HG02943 (cell line): ENCODE results near the gene FCRL5.
"Not testable (repeated sequence)": the region's sequence is repeated elsewhere in the genome, so short reads cannot be mapped to it uniquely, and the experiment has no call there.

Experiments
- ATAC-seq: cut with Tn5 transposase; IDR thresholded peaks from one replicate; pipeline ENCODE4 v1.9.1; 2021; ENCODE audit warnings: mild to moderate bottlenecking, low read depth, moderate library complexity; ENCODE audit not compliant: unreplicated experiment

Gene FCRL5

GRCh38 chr1:157551694-157552693 is at the start of gene FCRL5:
Gene FCRL5, minus strand, starts transcription at chr1:157552515. Its CDS starts 153 bp downstream, at chr1:157552362.
- ATAC-seq: no peak

DNA sequence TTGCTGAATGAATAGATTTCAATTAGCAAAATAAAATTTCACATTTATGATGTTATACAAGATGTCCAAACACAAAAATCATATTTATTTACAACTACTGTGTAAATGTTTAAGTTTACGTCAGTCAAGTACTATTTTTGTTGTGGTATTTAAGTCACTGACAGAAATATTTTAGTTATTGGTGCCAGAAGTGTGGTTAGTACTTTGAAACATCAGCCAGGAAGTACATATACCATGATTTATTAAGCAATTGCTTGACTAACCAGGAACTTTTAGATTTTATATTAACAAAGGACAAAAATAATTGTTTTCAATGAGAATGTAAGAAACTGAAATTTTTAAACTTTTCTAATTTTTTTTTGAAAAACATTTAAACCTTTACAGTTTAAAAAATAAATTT is 47.9 kb upstream of the FCRL5 start:
- no peak for ATAC-seq

DNA sequence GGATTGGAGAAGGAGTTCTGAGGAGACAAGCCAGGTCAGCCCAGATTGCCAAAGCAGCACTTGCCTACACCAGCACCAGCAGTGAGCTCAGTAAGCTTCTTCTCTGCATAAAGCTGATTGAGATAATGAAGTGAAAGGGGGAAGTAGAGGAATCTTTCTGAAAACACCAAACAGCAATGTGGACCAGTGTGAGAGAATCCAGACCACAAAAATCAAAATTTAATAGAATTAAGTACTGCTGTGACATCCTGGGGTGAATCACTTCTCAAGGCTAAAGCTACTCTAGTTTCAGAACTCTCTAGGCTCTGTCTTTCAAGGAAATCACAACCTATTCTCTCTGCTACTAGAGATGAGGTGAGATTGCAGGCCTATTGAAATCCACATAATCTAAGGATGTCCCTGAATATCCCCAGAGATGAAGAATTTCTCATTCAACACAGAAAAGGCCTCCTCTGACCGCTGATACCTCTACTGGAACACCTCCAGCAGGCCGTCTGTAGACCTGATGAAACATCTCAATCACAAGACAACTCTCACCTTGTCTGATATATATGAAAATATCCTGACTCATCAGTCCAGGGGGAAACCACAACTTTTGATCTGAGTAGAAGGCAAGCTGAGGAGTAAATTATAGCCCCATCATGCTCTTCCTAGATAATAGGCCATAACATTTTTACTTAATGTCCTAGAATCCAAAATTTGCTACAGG is 45.8 kb upstream of the FCRL5 start, which contains the start of gene FCRL4:
Gene FCRL4 (minus strand): TSS at position 127 of the 709 bp plus-strand sequence. CDS start 141 bp downstream, outside the sequence.
- ATAC-seq: peak; percentile 61

- ATAC-seq: no peak
Measured at GRCh38 chr1:157596384-157596783, 44.1 kb upstream of the FCRL5 start.

GRCh38 chr1:157595356-157595755 is 43.0 kb upstream of the FCRL5 start:
- peak; percentile 61 for ATAC-seq

GRCh38 chr1:157585984-157586383 is 33.7 kb upstream of the FCRL5 start:
- ATAC-seq: no peak

DNA sequence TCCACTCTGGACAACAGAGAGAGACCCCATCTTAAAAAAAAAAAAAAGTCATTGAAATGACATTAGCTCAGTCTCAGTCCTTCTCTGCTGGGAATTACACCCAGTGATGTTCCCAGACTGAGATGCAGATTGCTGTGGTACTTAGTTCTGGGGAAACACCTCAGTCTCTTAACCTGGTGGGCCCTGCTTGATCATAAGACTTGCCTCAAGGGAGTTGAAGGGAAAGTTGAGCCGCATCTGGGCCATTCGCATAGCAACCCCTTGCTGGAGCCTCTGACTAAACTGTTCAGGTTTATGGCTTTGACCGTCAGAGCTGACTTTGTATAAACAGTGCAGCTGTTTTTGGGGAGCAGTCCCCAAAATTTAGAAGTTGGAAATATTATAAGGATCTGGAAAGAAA is 32.2 kb upstream of the FCRL5 start:
- no peak for ATAC-seq

DNA sequence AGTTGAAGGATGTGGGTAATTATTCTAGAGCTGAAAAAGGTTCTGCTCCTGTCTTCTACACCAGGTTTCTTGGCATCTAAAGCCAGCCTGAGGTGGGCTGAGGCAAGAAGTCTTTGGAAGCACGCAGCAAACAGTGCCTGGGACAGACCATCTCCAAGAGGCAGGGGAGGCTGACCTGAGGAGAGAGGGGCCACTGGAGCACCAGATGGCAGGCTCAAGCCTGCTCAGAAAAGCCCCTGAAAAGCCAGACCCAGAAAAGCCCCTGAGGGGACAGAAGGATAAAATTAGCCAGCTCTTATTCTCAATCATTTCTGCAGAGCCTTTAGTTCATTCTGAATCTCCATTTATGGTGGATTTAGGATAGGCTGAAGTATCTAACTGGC is 28.5 kb upstream of the FCRL5 start:
- no peak for ATAC-seq

DNA sequence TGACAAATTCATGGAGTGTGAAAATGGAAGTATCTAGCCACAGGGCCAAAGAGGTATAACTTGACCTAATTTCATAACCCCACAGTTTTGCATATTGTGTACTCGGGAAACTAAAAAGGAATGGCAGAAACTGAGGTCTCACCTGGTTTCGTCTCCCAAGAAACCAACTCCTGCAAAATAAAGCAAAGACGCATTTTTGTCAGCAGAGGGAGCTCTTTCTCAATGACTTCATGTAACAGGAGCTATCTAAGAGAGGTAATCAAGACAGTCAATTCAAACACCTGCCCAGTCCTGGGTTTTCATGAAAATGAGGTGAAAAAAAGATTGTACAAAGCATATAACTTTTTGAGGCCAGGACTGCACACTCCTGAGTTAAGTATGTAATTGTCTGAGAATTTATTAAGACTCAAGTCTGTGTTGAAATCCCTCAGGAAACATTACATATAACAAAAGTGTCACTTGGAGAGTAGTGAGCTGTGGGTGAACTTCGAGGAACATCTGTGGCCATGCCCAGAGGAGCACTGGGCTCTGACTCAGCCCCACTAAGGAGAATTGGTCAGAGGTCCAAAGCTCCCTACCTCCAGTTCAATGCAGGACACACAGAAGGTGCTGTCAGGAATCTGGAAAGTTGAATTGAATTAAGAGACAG is 28.0 kb upstream of the FCRL5 start:
- no peak for ATAC-seq

DNA sequence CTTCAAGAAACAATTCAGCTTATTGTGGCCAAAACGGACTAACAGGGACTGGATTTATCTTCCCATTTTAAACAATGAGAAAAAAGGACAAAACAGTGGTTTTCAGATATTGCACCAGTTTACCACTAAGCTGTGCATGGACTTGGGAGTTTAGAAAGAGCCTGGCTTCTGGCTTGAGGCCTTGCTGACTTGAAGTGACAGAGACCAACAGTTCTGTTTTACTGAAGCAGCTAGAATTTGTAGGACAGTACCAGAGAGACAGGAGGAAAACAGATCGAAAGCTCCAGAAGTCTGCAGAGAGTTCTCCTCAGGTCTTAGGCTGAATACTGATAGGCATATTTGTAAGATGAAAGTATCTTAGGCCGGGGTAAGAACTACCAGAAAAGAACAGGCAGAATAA is 25.1 kb upstream of the FCRL5 start:
- no peak for ATAC-seq

DNA sequence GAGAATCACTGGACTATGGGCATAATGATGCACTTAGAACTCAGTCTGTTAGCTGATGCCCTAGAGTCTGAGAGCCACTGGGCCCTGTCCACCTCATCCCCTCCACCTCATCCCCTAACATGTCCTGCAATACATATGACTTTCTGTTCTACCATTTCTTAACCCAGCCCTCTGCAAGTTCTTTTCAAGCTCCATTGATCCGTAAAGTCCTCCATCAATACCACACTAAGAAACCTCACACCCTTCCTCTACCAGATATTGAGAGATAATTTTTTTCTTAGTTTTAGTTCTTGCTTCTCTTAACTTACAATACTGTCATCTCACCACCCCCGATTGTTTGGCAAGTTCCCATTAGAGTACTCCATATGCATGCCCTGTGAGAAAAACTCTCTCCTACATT is 23.4 kb upstream of the FCRL5 start:
- ATAC-seq: no peak

DNA sequence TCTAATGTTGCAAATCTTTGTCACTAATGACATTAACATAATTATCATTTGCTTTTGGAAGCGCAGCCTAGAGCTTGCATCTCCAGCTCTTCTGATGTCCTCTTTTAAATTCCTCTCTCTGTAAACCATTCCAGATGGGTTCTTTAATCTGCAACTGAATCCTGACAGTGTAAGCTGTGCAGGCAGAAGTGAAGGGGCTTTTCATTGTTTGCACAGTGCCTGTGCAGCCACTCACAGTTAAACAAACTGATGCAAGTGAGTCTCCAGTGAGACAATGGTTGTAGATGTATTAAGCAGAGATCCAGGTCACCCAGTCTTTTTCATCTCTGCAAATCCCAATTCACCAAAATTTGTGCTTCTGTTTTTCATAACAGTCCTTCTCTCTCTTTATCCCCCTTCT is 22.5 kb upstream of the FCRL5 start:
- no peak for ATAC-seq

GRCh38 chr1:157566484-157567300 is 14.4 kb upstream of the FCRL5 start:
- ATAC-seq: no peak

- no peak for ATAC-seq
Measured at GRCh38 chr1:157562515-157562914, 10.2 kb upstream of the FCRL5 start.

DNA sequence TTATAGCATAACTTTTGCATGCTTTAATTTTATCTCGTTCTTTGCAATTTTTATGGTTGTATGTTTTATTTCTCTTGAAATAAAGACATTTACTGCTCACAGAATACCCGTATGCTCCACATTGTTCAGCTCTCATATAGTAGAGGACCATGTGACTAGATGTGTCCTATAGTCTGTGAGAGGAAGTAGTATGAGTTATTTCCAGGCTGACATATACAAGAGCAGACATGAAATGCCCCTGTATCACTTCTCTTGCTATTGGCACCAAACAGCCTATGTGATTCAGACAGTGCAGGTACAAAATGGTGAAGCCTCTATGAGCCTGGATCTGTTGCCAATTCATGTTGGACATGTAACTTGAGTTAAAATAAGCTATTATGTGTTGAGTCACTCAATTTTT is 5.8 kb upstream of the FCRL5 start:
- ATAC-seq: no peak

DNA sequence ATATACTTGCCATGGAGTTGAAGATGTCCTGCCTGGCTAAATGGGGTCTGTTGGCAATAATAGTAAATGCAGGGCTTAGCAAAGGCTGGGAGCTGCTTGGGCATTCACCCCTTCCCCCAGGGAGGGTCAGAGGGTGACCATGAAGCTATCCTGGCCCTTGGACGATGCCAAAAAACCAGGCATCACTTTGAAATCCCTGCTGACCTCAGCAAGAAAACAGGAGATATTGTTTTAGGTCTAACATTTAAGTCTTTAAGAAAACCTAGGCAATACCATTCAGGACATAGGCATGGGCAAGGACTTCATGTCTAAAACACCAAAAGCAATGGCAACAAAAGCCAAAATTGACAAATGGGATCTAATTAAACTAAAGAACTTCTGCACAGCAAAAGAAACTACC is 4.2 kb downstream of the FCRL5 start:
- ATAC-seq: not testable (repeated sequence)

GRCh38 chr1:157542676-157543075 is 9.6 kb downstream of the FCRL5 start:
- no peak for ATAC-seq

DNA sequence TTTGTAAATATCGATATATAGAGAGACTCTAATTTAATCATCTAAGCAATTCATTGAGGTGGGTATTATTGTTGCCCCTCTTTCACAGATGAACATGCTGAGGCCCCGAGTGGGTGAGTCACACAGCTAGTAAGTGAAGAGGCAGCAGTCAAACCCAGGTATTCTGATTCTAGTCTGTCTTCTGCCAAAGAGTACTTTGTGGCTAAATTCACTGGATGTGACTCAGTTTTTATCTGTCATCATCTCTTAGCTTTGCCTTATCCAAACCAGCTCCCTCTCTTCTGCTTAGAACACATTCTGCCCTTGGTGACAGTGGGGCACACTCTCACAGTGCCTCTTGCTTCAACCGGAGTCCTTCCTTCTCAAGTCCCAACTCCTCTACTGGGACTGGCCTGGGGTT is 11.5 kb downstream of the FCRL5 start:
- ATAC-seq: no peak

DNA sequence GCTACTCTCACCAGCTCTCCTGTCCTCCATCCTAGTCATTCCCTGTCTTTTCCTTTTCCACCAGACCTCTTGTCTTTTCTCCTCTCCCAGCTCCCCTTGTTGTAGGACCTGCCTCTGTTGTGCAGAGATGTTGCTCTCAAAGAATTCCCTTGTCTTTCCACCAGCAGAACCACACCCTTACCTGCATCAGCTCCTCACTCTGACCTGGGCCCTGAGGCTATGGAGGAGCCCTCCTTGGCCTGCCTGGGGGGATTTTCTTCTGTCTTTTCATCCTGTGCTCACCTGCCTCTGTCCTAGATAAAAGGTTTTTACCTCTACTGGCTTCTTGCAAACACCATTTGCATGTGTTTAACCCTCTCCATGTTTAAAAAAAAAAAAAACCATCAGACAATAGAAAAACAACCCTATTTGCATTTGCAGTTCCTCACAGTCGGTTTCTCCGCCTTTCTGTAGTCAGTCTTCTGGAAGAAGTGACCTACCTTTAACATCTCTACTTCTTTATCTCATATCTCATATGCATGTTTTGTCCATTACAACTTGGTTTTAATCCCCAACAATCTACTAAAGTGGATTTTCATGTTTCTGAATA is 12.1 kb downstream of the FCRL5 start:
- ATAC-seq: no peak

DNA sequence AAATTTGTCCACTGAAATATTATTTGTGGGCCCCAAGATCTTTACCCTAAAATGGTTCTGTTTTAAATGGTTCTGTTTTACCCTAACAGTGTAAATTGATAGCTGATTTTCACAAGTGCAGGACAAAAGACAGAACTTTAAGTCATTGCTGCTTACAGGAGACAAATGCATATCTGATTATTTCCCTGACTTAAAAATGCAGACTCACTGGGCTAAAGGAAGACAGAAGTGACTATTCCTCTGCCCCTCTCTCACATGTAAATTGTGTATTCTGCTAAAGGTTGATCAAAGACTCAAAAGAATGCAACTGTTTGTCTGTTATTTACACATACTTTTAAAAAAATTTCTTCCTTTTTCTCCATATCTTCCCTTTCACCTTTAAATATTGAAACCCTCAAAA is 12.7 kb downstream of the FCRL5 start:
- no peak for ATAC-seq
